ENCODE data around the gene MYOF. TPM values are rescaled to one million over a fixed set of nuclear protein-coding genes. Genes with fewer than 3 reads are reported as not detected.

Gene MYOF
- total and polyA plus RNA-seq, 10 of the 15 experiments (the other 5 are each of a cell fraction or from before 2014, with no cell fraction given), result 0.02 to 0.59 (median 0.17) TPM

DNA sequence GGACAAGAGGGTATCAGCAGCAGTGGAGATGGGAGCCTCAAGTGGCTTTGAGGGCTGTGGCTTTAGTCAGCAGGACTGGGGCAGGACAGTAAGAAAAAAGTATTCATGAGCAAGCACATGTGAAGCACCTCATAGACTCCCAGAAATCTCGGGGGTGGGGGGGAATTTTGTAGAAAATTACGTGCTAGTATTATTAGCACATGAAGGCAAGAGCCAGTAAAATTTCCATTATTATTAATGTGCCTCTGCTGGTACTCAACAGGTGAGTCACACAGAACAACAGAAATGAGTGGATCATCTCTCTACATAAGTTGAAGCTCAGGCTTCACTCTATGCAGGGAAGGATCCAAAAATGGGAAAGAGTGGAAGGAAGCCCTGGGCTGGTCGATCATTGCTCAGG is 114.5 kb downstream of the MYOF start:
- 0 out of 4 replicates have a peak, but pooled peaks cover 0 to 2% of the 10 kb centered on the region in 2 experiments for H3K27me3 ChIP-seq (replicated peaks in 1 of 2; ENCODE audit: control insufficient read depth in 2 of 2, insufficient read depth in 2 of 2, low read length in 1 of 2)
- ATAC-seq, result no peak
- no TSS peak for BruUV-seq (replicated peaks)
- no peaks in the 10 kb centered on the region for H3K79me2 ChIP-seq (ENCODE audit: control insufficient read depth, insufficient read depth, low read length)
- no peak for DNase-seq (ENCODE audit: low read depth, low spot score)
- H3K27ac ChIP-seq (ENCODE audit: control insufficient read depth, insufficient read depth), result no peak overlapping the region
- H3K9me3 ChIP-seq (replicated peaks; ENCODE audit: control insufficient read depth, insufficient read depth, low read length), result no peaks in the 10 kb centered on the region
- no peak for FAIRE-seq
- H2AFZ ChIP-seq (ENCODE audit: control insufficient read depth, low read depth, low read length), result no peak overlapping the region
- SMC1A ChIA-PET (ENCODE audit: uncharacterized antibody, unreplicated experiment), result interaction anchor here (1.7 kb wide), 1 partner anchor 9 kb away, joined by 8 read pairs; no protein-coding TSS in a partner anchor
- no peaks in the 10 kb centered on the region for H4K20me1 ChIP-seq (ENCODE audit: control insufficient read depth, insufficient read depth)
- 0% methylated on average over 3 of the region's 3 CpGs for WGBS (ENCODE audit: insufficient coverage, insufficient replicate concordance, low lambda C conversion rate, missing lambda C conversion rate)
- POLR2A ChIA-PET, result no interaction called here
- H3K9ac ChIP-seq (ENCODE audit: control insufficient read depth, insufficient read depth, low read length), result no peak overlapping the region
- no peak overlapping the region for H3K4me3 ChIP-seq
- TF ChIP-seq, protein P1, sequence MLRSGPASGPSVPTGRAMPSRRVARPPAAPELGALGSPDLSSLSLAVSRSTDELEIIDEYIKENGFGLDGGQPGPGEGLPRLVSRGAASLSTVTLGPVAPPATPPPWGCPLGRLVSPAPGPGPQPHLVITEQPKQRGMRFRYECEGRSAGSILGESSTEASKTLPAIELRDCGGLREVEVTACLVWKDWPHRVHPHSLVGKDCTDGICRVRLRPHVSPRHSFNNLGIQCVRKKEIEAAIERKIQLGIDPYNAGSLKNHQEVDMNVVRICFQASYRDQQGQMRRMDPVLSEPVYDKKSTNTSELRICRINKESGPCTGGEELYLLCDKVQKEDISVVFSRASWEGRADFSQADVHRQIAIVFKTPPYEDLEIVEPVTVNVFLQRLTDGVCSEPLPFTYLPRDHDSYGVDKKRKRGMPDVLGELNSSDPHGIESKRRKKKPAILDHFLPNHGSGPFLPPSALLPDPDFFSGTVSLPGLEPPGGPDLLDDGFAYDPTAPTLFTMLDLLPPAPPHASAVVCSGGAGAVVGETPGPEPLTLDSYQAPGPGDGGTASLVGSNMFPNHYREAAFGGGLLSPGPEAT (IDR thresholded peaks at IDR 0.05; ENCODE audit: low read depth), result no peak
- no peak for TF ChIP-seq JUND (IDR thresholded peaks at IDR 0.05; ENCODE audit: low read depth, low read length)
- TF ChIP-seq, protein P2, sequence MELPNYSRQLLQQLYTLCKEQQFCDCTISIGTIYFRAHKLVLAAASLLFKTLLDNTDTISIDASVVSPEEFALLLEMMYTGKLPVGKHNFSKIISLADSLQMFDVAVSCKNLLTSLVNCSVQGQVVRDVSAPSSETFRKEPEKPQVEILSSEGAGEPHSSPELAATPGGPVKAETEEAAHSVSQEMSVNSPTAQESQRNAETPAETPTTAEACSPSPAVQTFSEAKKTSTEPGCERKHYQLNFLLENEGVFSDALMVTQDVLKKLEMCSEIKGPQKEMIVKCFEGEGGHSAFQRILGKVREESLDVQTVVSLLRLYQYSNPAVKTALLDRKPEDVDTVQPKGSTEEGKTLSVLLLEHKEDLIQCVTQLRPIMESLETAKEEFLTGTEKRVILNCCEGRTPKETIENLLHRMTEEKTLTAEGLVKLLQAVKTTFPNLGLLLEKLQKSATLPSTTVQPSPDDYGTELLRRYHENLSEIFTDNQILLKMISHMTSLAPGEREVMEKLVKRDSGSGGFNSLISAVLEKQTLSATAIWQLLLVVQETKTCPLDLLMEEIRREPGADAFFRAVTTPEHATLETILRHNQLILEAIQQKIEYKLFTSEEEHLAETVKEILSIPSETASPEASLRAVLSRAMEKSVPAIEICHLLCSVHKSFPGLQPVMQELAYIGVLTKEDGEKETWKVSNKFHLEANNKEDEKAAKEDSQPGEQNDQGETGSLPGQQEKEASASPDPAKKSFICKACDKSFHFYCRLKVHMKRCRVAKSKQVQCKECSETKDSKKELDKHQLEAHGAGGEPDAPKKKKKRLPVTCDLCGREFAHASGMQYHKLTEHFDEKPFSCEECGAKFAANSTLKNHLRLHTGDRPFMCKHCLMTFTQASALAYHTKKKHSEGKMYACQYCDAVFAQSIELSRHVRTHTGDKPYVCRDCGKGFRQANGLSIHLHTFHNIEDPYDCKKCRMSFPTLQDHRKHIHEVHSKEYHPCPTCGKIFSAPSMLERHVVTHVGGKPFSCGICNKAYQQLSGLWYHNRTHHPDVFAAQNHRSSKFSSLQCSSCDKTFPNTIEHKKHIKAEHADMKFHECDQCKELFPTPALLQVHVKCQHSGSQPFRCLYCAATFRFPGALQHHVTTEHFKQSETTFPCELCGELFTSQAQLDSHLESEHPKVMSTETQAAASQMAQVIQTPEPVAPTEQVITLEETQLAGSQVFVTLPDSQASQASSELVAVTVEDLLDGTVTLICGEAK (IDR thresholded peaks at IDR 0.05; ENCODE audit: borderline replicate concordance), result no peak
- TF ChIP-seq MEF2B (IDR thresholded peaks at IDR 0.05; ENCODE audit: partially characterized antibody, poor library complexity, severe bottlenecking), result no peak
- no peak for TF ChIP-seq IRF4 (IDR thresholded peaks at IDR 0.05; ENCODE audit: low read depth, low read length)
- TF ChIP-seq EZH2 (IDR thresholded peaks at IDR 0.05; ENCODE audit: borderline replicate concordance, control insufficient read depth, low read depth, low read length), result no peak
- no peak for TF ChIP-seq ZNF217 (IDR thresholded peaks at IDR 0.05)
- no peak for TF ChIP-seq RUNX3 (IDR thresholded peaks at IDR 0.05; ENCODE audit: low read length)
- TF ChIP-seq CBFB (IDR thresholded peaks at IDR 0.05; ENCODE audit: low read depth), result no peak
- no peak for TF ChIP-seq MXI1 (IDR thresholded peaks at IDR 0.05; ENCODE audit: low read depth, low read length)
- TF ChIP-seq TCF3 (IDR thresholded peaks at IDR 0.05; ENCODE audit: borderline replicate concordance, insufficient read depth, low read depth, low read length), result no peak
- TF ChIP-seq, protein P3, sequence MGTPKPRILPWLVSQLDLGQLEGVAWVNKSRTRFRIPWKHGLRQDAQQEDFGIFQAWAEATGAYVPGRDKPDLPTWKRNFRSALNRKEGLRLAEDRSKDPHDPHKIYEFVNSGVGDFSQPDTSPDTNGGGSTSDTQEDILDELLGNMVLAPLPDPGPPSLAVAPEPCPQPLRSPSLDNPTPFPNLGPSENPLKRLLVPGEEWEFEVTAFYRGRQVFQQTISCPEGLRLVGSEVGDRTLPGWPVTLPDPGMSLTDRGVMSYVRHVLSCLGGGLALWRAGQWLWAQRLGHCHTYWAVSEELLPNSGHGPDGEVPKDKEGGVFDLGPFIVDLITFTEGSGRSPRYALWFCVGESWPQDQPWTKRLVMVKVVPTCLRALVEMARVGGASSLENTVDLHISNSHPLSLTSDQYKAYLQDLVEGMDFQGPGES (IDR thresholded peaks at IDR 0.05), result no peak
- H3K4me2 ChIP-seq (ENCODE audit: control insufficient read depth, insufficient read depth), result no peak overlapping the region
- intact Hi-C loops (cut with micrococcal nuclease; ENCODE audit: unreplicated experiment), result no loop called here
- in situ Hi-C loops (cut with MboI), result no loop called here
- RAD21 ChIA-PET (ENCODE audit: unreplicated experiment), result no interaction called here
- CTCF ChIA-PET, result interaction anchor here (1.1 to 2.4 kb wide), 2 partner anchors 9 to 115 kb away, joined by 4 to 10 read pairs; partner anchors contain the start of gene MYOF
- H3K4me1 ChIP-seq (ENCODE audit: control insufficient read depth, insufficient read depth, low read length), result no peaks in the 10 kb centered on the region
- H3K36me3 ChIP-seq (ENCODE audit: control insufficient read depth in 2 of 2, insufficient read depth in 2 of 2, low read length in 1 of 2), result no peaks in the 10 kb centered on the region

Measured in GM12878 (cell line).